CD4-positive, alpha-beta T cell treated with Interleukin-17A for 4 hours (primary cell): ENCODE measurements around the gene C16orf90.
"Not testable (repeated sequence)": the region's sequence is repeated elsewhere in the genome, so short reads cannot be mapped to it uniquely, and the experiment has no call there.

ENCODE experiments used
- DNase-seq: peaks from one replicate; pipeline ENCODE4 v3.0.0-alpha.2; 2020; ENCODE audit warnings: mixed read lengths

C16orf90 gene

GRCh38 chr16:3482659-3483241 is 12.5 kb downstream of the C16orf90 start:
- DNase-seq = no peak

- DNase-seq = no peak
Observed at GRCh38 chr16:3481696-3482658, 13.3 kb downstream of the C16orf90 start.

- DNase-seq = no peak
Observed at GRCh38 chr16:3480901-3481695, 14.2 kb downstream of the C16orf90 start.

- no peak for DNase-seq
Observed at GRCh38 chr16:3479654-3480216, 15.6 kb downstream of the C16orf90 start.

GRCh38 chr16:3478242-3478925 is 16.9 kb downstream of the C16orf90 start:
- no peak for DNase-seq

GRCh38 chr16:3476409-3476808 is 18.9 kb downstream of the C16orf90 start:
- DNase-seq = no peak

GRCh38 chr16:3475604-3476375 is 19.5 kb downstream of the C16orf90 start:
- DNase-seq = no peak

- not testable (repeated sequence) for DNase-seq
Observed at GRCh38 chr16:3474870-3475269, 20.4 kb downstream of the C16orf90 start.

- no peak for DNase-seq
Observed at GRCh38 chr16:3474136-3474779, 21.0 kb downstream of the C16orf90 start.

- not testable (repeated sequence) for DNase-seq
Observed at GRCh38 chr16:3473596-3473943, 21.7 kb downstream of the C16orf90 start.

GRCh38 chr16:3472878-3473595 is 22.3 kb downstream of the C16orf90 start:
- DNase-seq = no peak

- no peak for DNase-seq
Observed at GRCh38 chr16:3471518-3472176, 23.6 kb downstream of the C16orf90 start.

GRCh38 chr16:3470723-3471122 is 24.6 kb downstream of the C16orf90 start:
- DNase-seq = no peak

GRCh38 chr16:3469736-3470135 is 25.6 kb downstream of the C16orf90 start:
- no peak for DNase-seq

GRCh38 chr16:3468501-3468900 is 26.8 kb downstream of the C16orf90 start:
- no peak for DNase-seq

GRCh38 chr16:3467921-3468320 is 27.4 kb downstream of the C16orf90 start:
- no peak for DNase-seq

- no peak for DNase-seq
Observed at GRCh38 chr16:3467182-3467581, 28.1 kb downstream of the C16orf90 start.

GRCh38 chr16:3465911-3466584 is 29.2 kb downstream of the C16orf90 start:
- no peak for DNase-seq

- no peak for DNase-seq
Observed at GRCh38 chr16:3465301-3465700, 30.0 kb downstream of the C16orf90 start.
